ENCODE results near the gene ABCD3. TPM values are rescaled to one million over a fixed set of nuclear protein-coding genes. Genes with fewer than 3 reads are reported as not detected.

Gene ABCD3
- total and polyA plus RNA-seq, 2 of the 4 experiments (the other 2 are of a cell fraction) = 13.6 to 32.6 TPM

DNA sequence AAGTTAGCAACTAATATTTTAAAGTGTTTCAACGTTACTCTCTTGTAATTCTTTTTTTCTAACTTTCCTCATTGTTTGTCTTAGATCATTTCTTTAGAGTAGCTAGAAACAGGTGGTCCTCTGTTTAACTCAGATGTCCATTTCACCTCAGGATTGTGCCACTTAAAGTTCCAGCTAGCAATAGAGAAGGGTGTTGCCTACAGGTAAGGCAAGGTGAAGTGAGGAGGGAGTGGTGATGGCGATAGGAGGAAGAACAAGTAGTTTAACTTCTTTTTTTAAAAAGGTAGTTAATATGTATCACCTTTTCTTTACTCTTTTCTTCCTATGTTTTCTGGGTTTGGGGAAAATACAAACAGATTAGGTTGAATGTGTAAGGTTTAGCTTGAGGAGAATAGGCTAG lies 44.4 kb downstream of the ABCD3 start:
- peaks cover 0 to 18% of the 10 kb centered on the region in 2 experiments; a peak in 2 of 4 replicates for H3K79me1 ChIP-seq (ENCODE audit: low read depth in 1 of 2, low read length in 2 of 2)
- no peak overlapping the region for H2BK20ac ChIP-seq (ENCODE audit: low read depth, low read length)
- H3K4me1 ChIP-seq (ENCODE audit: control insufficient read depth, insufficient read depth, low read length) = no peaks in the 10 kb centered on the region; the same call in 1 of the 2 replicates
- no peak overlapping the region for H3K23ac ChIP-seq (ENCODE audit: low read depth, low read length)
- H2BK15ac ChIP-seq (ENCODE audit: low read depth, low read length) = no peak overlapping the region
- no peak overlapping the region for H3K14ac ChIP-seq (replicated peaks; ENCODE audit: low read depth, low read length)
- in situ Hi-C loops (cut with MboI; ENCODE audit: low sequenced_read_pairs) = loop anchor here (25.0 kb wide), 1 partner anchor 425 kb away; no protein-coding TSS in a partner anchor
- intact Hi-C loops (cut with micrococcal nuclease) = loop anchor here (1.0 to 10.0 kb wide), 4 partner anchors 105 to 436 kb away; no protein-coding TSS in a partner anchor
- H2BK120ac ChIP-seq (ENCODE audit: low read depth, low read length) = no peak overlapping the region
- BruUV-seq (replicated peaks) = no TSS peak
- POLR2A ChIA-PET (ENCODE audit: unreplicated experiment) = no interaction called here
- H3K56ac ChIP-seq (ENCODE audit: extremely low read depth, insufficient read depth, low read length) = no peak overlapping the region
- H3K4me2 ChIP-seq (ENCODE audit: low read depth, low read length) = no peak overlapping the region
- H2AK9ac ChIP-seq (replicated peaks; ENCODE audit: low read depth, low read length, poor library complexity) = no peak overlapping the region
- H4K91ac ChIP-seq (ENCODE audit: insufficient read depth, low read depth, low read length) = no peak overlapping the region
- no peak overlapping the region for H4K5ac ChIP-seq (ENCODE audit: low read depth, low read length)
- no peaks in the 10 kb centered on the region for H3K9me1 ChIP-seq (ENCODE audit: insufficient read depth, low read length)
- no peak for ATAC-seq (ENCODE audit: low read depth)
- no peak overlapping the region for H4K8ac ChIP-seq (ENCODE audit: low read depth in 2 of 2, low read length in 2 of 2)
- no peak for DNase-seq
- no peaks in the 10 kb centered on the region for H3K27me3 ChIP-seq (ENCODE audit: control insufficient read depth, insufficient read depth, low read length)
- TF ChIP-seq MAFK (IDR thresholded peaks at IDR 0.05; ENCODE audit: low read depth, low read length) (no peak), POLR2A (IDR thresholded peaks at IDR 0.05; ENCODE audit: low read depth, low read length) (no peak), NFE2L2 (IDR thresholded peaks at IDR 0.05; ENCODE audit: low read depth, low read length) (no peak), CHD1 (IDR thresholded peaks at IDR 0.05; ENCODE audit: low read depth, low read length) (no peak), SMC3 (IDR thresholded peaks at IDR 0.05; ENCODE audit: low read depth, low read length) (no peak), FOS (IDR thresholded peaks at IDR 0.05; ENCODE audit: low read depth, low read length) (no peak), RCOR1 (IDR thresholded peaks at IDR 0.05; ENCODE audit: insufficient replicate concordance, low read length) (no peak), BHLHE40 (IDR thresholded peaks at IDR 0.05; ENCODE audit: low read depth, low read length) (no peak), RAD21 (IDR thresholded peaks at IDR 0.05; ENCODE audit: low read length) (no peak), MAZ (IDR thresholded peaks at IDR 0.05; ENCODE audit: borderline replicate concordance, low read depth, low read length) (no peak), MXI1 (IDR thresholded peaks at IDR 0.05; ENCODE audit: borderline replicate concordance, low read depth, low read length) (no peak), RFX5 (IDR thresholded peaks at IDR 0.05; ENCODE audit: low read depth, low read length) (no peak), CEBPB (IDR thresholded peaks at IDR 0.05; ENCODE audit: low read depth, low read length) (no peak)
- TF ChIP-seq, protein P1, sequence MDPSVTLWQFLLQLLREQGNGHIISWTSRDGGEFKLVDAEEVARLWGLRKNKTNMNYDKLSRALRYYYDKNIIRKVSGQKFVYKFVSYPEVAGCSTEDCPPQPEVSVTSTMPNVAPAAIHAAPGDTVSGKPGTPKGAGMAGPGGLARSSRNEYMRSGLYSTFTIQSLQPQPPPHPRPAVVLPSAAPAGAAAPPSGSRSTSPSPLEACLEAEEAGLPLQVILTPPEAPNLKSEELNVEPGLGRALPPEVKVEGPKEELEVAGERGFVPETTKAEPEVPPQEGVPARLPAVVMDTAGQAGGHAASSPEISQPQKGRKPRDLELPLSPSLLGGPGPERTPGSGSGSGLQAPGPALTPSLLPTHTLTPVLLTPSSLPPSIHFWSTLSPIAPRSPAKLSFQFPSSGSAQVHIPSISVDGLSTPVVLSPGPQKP (IDR thresholded peaks at IDR 0.05; ENCODE audit: borderline replicate concordance, low read depth, low read length) = no peak
- TF ChIP-seq, protein P2, sequence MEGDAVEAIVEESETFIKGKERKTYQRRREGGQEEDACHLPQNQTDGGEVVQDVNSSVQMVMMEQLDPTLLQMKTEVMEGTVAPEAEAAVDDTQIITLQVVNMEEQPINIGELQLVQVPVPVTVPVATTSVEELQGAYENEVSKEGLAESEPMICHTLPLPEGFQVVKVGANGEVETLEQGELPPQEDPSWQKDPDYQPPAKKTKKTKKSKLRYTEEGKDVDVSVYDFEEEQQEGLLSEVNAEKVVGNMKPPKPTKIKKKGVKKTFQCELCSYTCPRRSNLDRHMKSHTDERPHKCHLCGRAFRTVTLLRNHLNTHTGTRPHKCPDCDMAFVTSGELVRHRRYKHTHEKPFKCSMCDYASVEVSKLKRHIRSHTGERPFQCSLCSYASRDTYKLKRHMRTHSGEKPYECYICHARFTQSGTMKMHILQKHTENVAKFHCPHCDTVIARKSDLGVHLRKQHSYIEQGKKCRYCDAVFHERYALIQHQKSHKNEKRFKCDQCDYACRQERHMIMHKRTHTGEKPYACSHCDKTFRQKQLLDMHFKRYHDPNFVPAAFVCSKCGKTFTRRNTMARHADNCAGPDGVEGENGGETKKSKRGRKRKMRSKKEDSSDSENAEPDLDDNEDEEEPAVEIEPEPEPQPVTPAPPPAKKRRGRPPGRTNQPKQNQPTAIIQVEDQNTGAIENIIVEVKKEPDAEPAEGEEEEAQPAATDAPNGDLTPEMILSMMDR (conservative IDR thresholded peaks at IDR 0.05; ENCODE audit: low read depth, low read length) = no peak
- TF ChIP-seq, protein P3, sequence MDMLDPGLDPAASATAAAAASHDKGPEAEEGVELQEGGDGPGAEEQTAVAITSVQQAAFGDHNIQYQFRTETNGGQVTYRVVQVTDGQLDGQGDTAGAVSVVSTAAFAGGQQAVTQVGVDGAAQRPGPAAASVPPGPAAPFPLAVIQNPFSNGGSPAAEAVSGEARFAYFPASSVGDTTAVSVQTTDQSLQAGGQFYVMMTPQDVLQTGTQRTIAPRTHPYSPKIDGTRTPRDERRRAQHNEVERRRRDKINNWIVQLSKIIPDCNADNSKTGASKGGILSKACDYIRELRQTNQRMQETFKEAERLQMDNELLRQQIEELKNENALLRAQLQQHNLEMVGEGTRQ (IDR thresholded peaks at IDR 0.05; ENCODE audit: low read depth, low read length) = no peak
- H3K9me3 ChIP-seq (ENCODE audit: control insufficient read depth, insufficient read depth, low read length) = no peaks in the 10 kb centered on the region
- no peak overlapping the region for H2AFZ ChIP-seq (replicated peaks; ENCODE audit: low read length, poor library complexity)
- dilution Hi-C loops (cut with HindIII; ENCODE audit: low sequenced_read_pairs, unreplicated experiment) = no loop called here
- no CpG with 5 or more reads among the region's 2 CpGs for WGBS, 2 experiments (ENCODE audit: extremely low coverage in 2 of 2, insufficient read length in 1 of 2)
- H3K18ac ChIP-seq (ENCODE audit: low read depth, low read length) = no peak overlapping the region
- H3K36me3 ChIP-seq (ENCODE audit: control insufficient read depth, insufficient read depth, low read length) = peaks cover 9% of the 10 kb centered on the region
- no peak overlapping the region for H3K4ac ChIP-seq (ENCODE audit: low read depth, low read length)
- H3K27ac ChIP-seq (ENCODE audit: insufficient read depth, low read length) = no peak overlapping the region
- H2AK5ac ChIP-seq (ENCODE audit: low read depth, low read length) = no peak overlapping the region
- no peak overlapping the region for H3K4me3 ChIP-seq (ENCODE audit: insufficient read depth, low read depth, low read length)
- no peak overlapping the region for H2BK5ac ChIP-seq (ENCODE audit: low read depth, low read length, poor library complexity, severe bottlenecking)
- peaks cover under 1% of the 10 kb centered on the region; the same call in 1 of the 2 replicates for H4K20me1 ChIP-seq (ENCODE audit: insufficient read depth, low read length)
- H3K9ac ChIP-seq (ENCODE audit: low read depth, low read length) = no peak overlapping the region
- CTCF ChIA-PET = interaction anchor here (1.1 to 3.2 kb wide), 4 partner anchors 11 to 127 kb away, joined by 3 to 16 read pairs (median 6); no protein-coding TSS in a partner anchor
